Ammon's horn (tissue), 1 donor: ENCODE data around the gene METTL26.

Source experiments
- DNase-seq: peaks from one replicate; pipeline ENCODE4 v3.0.0-alpha.2; 2016; ENCODE audit warnings: low spot score

Gene METTL26

DNA sequence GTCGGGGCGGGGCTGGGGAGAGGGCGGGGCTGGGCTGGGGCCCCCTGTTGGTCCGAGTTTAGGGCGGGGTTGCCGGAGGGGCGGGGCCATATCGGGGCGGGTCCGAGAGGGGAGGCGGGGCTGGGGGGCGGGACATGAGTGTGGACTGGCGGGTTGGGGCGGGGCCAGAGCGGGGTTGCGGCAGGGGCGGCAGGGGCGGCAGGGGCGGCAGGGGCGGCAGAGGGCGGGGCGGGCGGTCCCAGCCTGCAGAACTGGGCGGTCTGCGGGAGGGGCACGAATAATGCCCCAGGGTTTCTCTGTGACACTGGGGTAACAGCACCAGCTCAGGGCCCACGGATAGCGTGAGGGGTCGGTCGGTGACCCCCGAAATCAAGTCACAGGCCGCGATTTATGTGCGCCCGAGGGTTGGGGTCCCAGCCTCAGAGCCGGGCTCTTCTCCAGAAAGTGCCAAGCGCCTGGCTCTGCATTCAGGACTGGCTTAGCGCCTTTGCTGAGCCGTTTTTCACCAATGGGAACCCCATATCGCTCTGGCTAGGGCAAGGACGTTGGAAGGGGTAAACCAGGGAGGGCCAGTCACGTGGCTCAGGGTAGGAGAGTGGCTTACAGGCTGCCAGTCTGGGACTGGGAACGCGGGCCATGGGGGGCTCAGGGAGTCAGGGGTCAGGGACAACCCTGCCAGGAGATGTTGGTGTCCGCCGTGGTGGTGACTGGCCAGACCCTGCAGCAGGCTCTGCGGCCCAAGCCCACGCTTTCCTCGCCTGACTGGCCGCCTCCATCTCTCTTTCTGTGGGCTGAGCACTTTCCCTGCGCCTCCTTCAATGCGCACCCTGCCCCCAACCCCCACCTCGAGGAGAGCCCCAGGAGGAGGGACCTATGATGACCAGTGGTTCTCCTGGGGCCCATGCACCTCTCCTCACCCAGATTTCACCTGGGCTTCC, 1.2 kb upstream of the METTL26 start:
- peak; percentile 65 for DNase-seq

DNA sequence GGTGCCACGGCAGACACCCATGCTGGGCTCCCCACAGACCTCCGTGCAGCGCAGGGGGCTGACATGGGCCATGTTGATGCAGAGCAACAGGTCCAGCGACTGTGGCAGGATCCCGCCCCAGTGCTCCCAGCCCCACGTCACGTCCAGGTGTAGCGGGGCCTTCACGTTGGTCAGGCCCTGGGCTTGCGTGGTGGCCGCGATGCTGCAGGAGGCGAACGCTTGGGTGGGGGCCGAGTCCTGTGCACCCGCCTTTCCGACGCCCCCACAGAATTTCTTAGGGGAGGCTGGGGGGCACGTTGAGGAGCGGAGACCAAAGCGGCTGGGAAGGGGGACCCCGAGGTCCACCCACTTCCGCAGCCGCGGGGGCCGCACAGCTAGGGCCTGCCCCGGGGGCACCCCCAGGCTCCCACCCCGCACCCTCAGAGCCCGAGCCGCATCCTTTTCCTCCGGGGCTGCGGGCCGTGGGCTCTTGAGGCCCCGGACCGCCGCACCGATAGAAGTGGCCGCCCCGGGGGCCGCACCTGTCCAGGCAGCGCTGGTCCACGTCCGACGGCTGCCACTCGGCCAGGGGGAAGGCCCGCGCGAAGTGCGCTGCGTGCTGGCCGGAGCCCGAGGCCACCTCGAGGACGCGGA, 416 bp downstream of the METTL26 start:
- no peak for DNase-seq

DNA sequence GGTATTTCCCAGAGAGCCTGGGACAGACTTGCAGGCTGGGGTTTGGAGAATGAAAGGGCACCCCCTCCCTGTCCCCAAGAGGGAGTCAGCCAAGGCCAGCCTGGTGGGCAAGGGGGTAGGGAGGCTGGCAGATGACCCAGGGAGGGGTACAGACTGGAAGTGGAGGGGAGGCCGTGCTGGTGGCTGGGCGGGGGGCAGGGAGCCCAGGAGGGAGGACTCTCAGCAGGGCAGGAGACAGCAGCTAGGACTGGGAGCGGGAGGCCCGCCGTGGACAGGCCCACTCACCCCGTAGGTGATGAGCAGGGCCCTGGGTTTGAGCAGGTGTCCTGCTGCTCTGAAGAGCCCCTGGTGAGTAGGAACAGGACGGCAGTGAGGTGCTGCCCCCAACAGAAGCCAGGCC, 1.1 kb downstream of the METTL26 start:
- no peak for DNase-seq

DNA sequence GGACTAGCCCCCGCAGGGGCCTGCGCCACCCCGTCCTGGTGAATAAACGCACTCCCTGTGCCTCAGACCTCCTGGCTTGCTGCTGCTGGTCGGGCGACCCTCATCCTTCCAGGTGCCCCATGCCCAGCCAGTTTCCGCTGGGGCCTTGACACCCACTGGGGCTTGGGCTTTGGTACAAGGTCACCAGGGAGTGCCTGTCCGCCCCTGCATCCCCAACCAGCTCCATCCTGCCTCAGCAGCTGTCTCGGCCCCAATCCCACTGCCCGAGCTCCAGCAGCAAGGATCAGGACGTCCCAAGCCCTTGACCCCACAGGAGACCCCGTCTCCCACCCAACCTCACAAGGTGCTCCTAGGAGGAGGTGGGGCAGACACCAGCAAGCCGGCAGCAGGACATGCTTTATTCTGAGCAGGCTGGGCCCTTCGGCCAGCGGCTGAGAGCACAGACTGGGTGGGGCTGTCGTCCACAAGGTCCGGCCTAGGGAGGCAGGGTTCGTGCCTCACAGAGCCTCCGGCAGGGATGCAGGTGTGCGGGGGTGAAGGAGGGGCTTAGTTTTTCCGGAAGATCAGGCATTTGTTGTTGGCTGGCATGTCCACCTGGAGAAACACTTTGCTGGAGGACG, 1.9 kb downstream of the METTL26 start:
- no peak for DNase-seq

DNA sequence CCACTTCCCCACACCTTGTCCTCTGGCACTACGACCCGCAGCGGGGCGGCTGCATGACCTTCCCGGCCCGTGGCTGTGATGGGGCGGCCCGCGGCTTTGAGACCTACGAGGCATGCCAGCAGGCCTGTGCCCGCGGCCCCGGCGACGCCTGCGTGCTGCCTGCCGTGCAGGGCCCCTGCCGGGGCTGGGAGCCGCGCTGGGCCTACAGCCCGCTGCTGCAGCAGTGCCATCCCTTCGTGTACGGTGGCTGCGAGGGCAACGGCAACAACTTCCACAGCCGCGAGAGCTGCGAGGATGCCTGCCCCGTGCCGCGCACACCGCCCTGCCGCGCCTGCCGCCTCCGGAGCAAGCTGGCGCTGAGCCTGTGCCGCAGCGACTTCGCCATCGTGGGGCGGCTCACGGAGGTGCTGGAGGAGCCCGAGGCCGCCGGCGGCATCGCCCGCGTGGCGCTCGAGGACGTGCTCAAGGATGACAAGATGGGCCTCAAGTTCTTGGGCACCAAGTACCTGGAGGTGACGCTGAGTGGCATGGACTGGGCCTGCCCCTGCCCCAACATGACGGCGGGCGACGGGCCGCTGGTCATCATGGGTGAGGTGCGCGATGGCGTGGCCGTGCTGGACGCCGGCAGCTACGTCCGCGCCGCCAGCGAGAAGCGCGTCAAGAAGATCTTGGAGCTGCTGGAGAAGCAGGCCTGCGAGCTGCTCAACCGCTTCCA, 2.6 kb downstream of the METTL26 start:
- DNase-seq, result no peak

DNA sequence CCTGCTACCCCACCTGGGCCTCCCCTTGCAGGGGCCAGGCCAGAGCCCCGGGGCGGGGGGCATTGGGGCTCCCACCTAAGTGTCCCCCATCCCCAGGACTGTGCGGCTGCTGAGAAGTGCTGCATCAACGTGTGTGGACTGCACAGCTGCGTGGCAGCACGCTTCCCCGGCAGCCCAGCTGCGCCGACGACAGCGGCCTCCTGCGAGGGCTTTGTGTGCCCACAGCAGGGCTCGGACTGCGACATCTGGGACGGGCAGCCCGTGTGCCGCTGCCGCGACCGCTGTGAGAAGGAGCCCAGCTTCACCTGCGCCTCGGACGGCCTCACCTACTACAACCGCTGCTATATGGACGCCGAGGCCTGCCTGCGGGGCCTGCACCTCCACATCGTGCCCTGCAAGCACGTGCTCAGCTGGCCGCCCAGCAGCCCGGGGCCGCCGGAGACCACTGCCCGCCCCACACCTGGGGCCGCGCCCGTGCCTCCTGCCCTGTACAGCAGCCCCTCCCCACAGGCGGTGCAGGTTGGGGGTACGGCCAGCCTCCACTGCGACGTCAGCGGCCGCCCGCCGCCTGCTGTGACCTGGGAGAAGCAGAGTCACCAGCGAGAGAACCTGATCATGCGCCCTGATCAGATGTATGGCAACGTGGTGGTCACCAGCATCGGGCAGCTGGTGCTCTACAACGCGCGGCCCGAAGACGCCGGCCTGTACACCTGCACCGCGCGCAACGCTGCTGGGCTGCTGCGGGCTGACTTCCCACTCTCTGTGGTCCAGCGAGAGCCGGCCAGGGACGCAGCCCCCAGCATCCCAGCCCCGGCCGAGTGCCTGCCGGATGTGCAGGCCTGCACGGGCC, 3.4 kb downstream of the METTL26 start:
- no peak for DNase-seq

DNA sequence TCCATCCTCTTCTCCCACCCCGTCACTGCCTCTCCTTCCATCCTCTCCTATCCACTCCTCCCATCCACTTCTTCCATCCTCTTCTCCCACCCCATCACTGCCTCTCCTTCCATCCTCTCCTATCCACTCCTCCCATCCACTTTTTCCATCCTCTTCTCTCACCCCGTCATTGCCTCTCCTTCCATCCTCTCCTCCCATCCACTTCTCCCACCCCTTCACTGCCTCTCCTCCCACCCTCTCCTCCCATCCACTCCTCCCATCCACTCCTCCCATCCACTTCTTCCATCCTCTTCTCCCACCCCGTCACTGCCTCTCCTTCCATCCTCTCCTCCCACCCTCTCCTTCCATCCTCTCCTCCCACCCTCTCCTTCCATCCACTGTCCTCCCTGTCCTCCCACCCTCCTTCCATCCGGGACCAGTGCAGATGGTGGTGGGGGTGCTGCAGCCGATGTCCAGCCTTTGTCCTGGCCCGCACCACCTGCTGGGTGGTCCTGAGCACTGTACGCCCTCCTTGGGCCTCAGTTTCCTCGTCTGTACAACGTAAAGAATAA, 4.2 kb downstream of the METTL26 start:
- DNase-seq, result no peak

DNA sequence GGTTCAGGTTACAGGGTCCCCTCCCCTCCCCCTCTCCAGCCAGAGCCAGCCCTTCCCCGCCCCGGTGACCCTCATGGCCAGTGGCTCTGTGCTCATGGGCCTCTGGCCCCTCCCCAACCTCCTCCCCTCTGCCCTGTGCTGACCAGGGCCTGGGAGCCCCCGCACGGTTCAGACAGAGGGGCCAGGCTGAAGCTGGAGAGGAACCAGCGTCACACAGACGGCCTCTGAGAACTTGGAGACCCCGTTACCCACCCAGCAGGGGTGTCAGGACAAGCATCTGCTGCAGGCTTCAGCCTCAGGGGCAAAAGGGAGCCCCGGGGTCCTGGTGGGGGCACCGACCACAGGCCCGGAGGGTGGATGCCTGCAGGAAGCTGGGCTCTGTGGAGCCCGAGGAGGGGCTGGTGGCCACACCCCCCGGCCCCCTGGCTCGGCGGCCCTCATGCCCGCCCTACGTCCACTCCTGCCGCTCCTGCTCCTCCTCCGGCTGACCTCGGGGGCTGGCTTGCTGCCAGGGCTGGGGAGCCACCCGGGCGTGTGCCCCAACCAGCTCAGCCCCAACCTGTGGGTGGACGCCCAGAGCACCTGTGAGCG, 5.2 kb downstream of the METTL26 start, which contains the start of gene WFIKKN1:
Gene WFIKKN1, plus strand, starts transcription at position 171 of the 591 bp plus-strand sequence. Its CDS starts 269 bp downstream, at position 440.
- no peak for DNase-seq

DNA sequence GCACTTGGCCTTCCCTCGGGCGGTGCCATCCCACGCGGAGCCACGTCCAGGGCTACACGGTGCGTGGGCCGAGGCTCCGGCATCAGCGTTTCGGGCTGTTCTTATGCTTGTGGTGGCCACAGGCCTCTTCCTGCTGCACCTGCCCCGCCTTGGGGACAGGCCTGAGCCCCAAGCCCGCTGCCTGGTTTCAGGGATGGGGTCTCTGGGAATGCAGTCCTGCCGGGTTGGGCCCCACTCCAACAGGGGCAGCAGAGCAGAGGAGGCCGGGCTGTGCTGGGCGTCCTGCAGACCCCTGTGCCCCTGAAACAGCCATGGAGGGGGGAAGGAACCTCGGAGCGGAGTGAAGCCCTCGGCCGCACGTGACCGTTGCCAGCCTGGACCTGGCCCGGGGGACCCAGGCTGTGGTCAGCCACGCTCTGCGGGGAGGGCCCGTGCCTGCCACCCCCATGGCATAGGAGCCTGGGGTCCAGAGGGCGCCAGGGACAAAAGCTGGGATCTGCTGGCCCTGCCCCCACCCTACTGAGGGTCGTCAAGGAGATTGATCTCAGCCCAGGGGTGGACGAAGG, 5.8 kb downstream of the METTL26 start:
- DNase-seq, result no peak

DNA sequence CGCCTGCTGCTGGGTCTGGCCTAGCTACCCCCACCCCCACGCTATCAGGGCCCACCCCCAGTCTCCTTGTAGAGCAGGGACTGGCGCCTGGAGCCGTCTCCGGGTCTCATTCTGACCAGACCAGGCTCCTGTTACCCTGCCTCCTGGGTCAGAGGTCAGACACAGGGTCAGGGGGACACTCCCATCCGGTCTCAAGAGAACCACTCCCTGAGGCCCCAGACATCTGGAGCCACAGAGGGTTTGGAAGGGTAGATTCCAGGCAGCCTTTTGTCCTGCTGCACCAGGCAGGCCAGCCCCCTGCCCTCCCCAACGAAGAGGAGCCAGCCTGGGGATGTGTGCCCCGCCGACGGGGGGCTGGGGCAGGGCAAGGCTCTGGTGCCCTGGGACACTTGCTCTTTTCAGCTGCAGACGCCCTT, 6.3 kb downstream of the METTL26 start:
- DNase-seq, result no peak

DNA sequence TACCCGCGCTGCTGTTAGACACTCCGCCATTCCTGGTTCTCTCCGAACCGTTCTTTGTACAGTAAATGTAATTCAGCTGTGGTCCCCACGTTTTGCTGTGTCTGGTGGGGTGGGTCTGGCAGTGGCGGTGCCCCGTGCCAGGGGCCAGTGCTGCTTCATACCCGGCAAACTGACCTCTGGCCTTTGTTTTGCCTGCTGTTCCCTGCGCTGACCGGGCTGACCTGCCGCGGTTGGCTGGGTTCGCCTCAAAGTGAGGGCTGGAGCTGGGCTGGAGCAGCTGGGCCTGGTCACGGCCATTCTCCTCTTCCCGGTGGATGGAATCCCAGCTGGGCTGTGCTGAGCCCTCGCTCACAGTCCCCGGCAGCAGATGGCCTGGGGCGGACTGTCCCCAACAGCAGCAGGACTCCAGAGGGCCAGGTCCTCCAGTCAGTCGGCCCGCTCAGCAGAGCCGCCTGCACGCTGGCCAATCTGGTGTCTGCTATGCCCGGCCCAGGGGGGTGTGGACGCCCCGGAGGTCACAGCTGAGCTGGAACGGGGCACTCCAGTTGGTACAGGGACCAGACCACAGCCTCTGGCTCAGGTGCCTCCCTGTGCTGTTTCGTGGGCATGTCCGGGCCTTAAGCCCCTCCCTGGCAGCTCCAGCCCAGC, 6.8 kb downstream of the METTL26 start:
- DNase-seq, result no peak

DNA sequence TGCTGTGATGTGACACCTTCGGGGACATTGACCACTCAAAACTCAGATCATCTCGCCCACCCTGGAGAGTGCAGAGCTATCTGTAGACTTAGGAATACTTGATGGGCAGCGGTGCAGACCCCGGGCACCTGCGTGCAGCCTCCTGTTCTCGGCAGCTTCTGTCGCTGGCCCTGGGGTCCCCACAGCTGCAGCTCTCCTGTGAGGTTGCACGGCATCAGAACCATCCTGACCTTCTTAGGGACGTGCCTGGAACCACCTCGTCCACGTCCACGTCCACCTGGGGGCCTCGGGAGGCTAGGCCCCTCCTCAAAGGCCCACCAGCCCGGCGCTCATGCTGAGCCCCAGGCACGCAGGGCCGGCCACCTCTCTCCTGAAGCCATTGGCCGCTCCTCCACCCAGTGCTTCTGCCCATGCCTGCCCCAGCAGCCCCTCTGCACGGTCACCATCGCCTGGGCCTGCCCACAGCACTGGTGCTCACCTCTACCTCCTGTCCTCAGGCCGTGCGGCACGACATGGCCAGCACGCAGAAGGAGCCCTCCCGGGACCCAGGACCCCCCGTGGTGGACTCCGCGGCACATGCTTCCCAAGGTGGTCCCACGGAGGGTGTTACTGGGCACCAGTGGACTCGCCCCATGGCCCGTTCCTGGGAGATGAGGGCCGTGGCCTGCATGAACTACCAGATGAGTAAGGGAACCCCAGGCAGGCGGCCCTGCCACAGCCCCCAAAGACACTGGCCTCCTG, 7.6 kb downstream of the METTL26 start:
- DNase-seq, result no peak

DNA sequence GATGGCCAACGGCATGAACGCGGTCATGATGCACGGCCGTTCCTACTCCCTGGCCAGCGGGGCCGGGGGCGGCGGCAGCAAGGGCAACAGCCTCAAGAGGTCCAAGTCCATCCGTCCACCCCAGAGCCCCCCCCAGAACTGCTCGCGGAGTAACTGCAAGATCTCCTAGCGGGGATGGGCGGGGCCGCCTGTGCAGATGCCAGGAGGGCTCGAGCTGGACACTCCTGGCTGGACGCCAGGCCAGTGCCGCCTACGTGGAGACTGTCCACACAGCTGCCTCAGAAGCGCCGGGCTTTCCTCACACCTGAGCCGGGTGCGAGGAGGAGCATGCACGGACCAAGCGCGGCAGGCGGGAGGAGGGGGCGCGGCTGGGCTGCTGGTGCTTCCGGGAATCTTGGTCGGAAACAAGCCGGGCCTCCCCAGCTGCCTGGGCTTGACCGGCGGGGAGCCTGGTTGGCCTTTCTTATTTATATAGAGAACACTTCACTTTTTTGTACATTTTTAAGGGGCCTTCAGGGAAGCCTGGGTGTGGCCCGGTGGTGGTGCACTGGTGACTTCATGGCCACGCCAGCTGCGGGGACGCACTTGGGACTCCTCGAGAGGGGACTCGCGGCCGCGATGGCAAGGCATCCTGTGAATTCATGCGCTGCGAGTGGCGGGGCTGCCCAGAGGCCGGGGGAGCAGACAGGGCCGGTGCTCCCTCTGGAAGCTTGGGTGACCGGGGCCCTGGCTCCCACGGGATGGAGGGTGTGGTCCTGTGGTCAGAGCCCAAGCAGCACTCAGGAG, 8.5 kb downstream of the METTL26 start:
- no peak for DNase-seq

DNA sequence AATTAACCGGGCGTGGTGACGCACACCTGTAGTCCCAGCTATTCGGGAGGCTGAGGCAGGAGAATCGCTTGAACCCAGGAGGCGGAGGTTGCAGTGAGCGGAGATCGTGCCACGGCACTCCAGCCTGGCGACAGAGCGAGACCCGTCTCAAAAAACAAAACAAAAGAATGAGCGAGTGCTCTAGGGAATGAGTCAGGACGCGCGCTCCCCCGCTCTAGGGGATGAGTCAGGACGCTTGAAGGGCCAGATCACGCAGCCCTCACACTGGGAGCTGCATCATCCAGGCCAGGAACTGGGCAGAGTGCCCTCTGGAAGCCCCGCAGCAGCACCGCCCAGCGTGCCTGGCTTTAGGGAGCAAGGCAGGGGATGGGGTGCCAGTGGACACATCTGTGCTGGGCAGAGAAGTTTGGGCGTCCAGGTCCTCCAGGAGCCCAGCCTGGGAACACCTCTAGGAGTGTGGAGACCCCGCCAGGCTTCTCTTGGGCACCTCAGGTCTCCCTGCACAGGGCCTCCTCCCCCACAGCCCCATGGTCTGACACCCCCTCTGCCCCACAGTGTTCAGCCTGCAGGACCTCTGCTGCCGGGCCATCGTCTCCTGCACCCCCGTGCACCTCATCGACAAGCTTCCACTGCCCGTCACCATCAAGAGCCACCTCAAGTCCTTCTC, 9.2 kb downstream of the METTL26 start:
- DNase-seq, result peak; percentile 70

DNA sequence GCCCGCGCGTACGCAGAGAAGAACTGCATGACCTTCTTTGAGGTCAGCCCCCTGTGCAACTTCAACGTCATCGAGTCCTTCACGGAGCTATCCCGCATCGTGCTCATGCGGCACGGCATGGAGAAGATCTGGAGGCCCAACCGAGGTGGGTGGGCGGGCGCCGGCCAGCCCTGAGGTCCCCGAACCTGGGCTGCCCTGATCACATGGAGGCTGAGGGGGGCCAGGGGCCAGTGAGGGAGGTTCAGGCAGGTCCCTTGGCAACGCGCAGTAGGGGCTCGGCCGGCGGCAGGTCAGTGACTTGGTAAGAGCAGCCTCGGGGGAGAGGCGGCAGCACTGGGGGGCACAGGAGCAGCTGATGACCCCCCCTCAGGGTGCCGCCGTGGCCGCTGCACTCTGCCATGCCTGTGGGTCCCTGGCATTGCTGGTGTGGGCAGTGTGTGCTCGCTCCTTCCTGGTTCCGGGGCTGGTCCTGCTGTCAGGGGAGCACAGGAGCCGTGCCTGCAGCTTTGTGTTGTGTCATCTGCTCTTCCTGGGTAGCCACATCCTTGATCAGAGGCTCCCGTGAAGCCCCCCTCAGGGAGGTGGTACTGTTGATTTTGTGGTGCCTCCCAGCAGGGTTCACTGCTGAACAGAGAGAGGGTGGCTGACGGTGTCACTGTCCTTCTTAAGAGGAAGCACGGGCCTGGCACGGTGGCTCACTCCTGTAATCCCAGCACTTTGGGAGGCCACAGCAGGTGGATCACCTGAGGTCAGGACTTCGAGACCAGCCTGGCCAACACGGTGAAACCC, 9.9 kb downstream of the METTL26 start:
- DNase-seq, result no peak

DNA sequence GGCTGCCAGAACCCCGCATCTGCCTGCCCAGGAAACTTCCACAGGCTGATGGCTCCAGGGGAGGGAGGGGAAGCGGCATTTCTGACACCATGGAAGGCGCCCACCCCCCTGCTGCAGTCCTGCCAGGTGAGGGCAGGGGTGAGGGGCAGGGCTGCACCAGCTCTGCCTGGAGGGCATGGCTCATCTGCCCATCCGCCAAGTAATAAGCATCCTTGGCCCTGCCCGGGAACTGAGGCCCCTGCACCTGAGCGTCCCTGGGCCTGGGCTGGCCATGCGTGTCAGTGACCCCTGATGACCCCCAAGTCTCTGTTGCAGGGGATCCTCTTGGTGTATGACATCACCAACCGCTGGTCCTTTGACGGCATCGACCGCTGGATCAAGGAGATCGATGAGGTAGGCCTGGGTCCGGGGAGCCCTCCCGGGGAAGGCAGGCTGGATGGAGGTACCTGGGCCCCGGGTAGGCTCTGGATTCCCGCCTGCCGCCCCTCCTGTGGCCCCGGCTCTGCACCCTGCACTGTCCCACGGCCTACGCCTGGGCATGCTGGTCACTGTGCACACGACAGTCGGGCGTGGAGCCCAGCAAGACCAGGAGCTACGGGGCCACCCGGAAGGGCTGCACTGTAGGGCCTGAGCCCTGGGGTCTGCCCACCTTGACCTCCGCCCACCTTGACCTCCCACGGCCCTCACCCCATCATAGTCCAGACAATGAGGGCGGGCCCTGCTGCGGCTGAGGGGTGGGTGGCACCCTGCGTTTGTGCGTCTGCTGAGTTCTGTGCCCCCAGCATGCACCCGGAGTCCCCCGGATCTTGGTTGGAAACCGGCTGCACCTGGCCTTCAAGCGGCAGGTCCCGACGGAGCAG, 10.8 kb downstream of the METTL26 start:
- DNase-seq, result no peak
